ENCODE results near the gene LPCAT1. TPM values are rescaled to one million over a fixed set of nuclear protein-coding genes. Genes with fewer than 3 reads are reported as not detected.
A peak's percentile ranks its signal among the peaks of the same experiment; 100 is the strongest.

The LPCAT1 gene
- total RNA-seq, 3 donors from 2014 or later (not counting 1 experiment from before 2014, with no cell fraction given) = 196 to 302 (median 252) TPM

DNA sequence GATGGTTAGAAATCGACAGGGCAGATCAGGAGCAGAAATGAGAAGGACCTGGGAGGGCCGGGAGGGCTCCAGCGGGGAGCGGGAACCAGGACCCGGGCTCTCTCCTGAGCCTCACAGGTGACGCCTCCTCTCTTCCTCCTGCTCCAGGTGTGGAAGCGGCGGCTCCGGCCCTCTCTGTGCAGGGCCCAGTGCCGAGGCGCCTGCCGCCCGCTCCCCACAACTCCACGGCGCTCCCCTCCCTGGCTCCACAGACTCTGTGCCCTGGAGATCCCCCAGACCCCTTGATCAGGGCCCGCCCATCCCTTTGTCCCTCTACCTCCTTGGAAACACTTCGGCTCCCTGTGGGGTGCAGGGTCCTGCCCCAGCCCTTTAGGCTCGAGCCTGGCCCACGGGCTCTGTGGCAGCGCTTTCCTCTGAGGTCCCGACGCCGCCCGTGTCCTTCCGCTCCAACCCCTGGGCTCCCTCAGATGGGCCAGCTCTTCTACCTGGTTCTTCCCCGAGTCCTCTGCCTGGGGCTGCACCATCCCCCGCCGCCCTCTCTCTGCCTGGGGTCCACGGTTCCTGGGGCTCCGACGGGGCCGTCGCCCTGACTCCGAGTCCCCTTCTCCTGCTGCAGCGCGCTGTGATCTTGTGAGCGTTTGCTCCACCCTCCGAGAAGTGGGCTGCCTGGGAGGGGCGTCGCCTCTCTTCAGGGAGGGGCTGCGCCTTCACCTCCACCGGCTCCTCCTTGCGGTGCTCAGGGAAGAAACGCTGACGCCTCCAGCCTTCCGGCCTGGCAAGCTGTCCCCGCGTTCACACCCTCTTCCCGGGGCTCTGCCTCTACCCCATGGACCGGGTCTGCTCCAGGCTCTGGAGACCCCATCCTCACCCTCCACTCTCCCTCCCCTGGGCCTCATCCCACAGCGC, 56.2 kb downstream of the LPCAT1 start:
- peaks cover 18 to 20% of the 10 kb centered on the region in 2 donors for H3K4me1 Mint-ChIP-seq
- Histone ChIP-seq H3K27ac (ENCODE audit: low read length) (no peak overlapping the region), H3K4me3 (ENCODE audit: low read length) (no peak overlapping the region), H3K9me3 (ENCODE audit: control insufficient read depth, insufficient read depth, low read length) (peaks cover 6% of the 10 kb centered on the region), H3K27me3 (ENCODE audit: control insufficient read depth, insufficient read depth, low read length) (no peaks in the 10 kb centered on the region), H3K36me3 (ENCODE audit: control insufficient read depth, insufficient read depth, low read length) (peaks cover 70% of the 10 kb centered on the region), H3K4me1 (ENCODE audit: control insufficient read depth, insufficient read depth, low read length) (no peaks in the 10 kb centered on the region)
- H3K27me3 Mint-ChIP-seq (ENCODE audit: low read depth in 2 of 2) = no peaks in the 10 kb centered on the region
- intact Hi-C loops (cut with micrococcal nuclease) = no loop called here
- H3K27ac Mint-ChIP-seq = peak overlapping the region; percentile 63 to 66
- no peak overlapping the region for H3K4me3 Mint-ChIP-seq
- H3K9me3 Mint-ChIP-seq = peaks cover 0 to 5% of the 10 kb centered on the region in 2 donors
- WGBS (ENCODE audit: insufficient coverage) = 96% methylated on average over 51 of the region's 51 CpGs
- DNase-seq = no peak
- H3K36me3 Mint-ChIP-seq = peaks cover 6% of the 10 kb centered on the region
- no peak for ATAC-seq
- no peak for TF ChIP-seq CTCF (IDR thresholded peaks at IDR 0.05)

DNA sequence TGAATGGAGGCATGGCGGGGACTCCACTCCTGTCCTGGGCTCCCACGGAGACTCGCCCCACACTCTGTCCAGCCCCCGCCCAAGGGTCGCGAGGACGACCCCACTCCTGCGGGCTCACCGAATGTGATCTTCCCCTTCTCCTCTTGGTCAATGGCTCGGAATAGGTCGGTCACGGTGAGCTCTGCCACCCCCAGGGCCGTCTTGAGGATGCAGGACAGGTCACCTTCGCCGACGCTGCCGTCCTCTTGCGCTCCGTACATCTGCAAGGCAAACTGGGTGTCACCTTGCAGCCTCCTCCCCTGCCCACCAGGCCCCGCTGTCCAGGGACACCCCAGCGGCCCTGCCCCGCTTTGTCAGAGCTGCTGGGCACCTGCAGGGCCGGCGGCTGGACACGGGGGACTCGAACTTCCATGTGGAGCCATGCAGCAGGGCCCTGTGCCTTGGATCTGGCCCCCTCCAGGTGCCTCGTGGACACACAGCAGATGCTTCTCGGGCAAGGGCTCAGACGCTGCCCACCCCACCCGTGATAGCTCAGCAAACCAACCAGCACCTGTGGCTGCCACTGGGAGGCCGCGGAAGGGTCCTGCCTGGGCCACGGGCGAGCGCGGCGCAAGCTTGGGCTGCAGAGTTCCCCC, 57.0 kb downstream of the LPCAT1 start:
- no peak for ATAC-seq
- no peak for DNase-seq
- Mint-ChIP-seq H3K27ac (peak overlapping the region in 1 of 2 donors; percentile 29), H3K4me3 (no peak overlapping the region), H3K36me3 (peaks cover 6% of the 10 kb centered on the region), H3K4me1 (peaks cover 17% of the 10 kb centered on the region in 2 donors), H3K9me3 (peaks cover 0 to 5% of the 10 kb centered on the region in 2 donors), H3K27me3 (ENCODE audit: low read depth in 2 of 2) (no peaks in the 10 kb centered on the region)
- Histone ChIP-seq H3K36me3 (ENCODE audit: control insufficient read depth, insufficient read depth, low read length) (peaks cover 70% of the 10 kb centered on the region), H3K27me3 (ENCODE audit: control insufficient read depth, insufficient read depth, low read length) (no peaks in the 10 kb centered on the region), H3K9me3 (ENCODE audit: control insufficient read depth, insufficient read depth, low read length) (peaks cover 6% of the 10 kb centered on the region), H3K4me3 (ENCODE audit: low read length) (no peak overlapping the region), H3K27ac (ENCODE audit: low read length) (no peak overlapping the region), H3K4me1 (ENCODE audit: control insufficient read depth, insufficient read depth, low read length) (no peaks in the 10 kb centered on the region)
- intact Hi-C loops (cut with micrococcal nuclease) = no loop called here
- 97% methylated on average over 37 of the region's 37 CpGs for WGBS (ENCODE audit: insufficient coverage)
- TF ChIP-seq CTCF (IDR thresholded peaks at IDR 0.05) = no peak

DNA sequence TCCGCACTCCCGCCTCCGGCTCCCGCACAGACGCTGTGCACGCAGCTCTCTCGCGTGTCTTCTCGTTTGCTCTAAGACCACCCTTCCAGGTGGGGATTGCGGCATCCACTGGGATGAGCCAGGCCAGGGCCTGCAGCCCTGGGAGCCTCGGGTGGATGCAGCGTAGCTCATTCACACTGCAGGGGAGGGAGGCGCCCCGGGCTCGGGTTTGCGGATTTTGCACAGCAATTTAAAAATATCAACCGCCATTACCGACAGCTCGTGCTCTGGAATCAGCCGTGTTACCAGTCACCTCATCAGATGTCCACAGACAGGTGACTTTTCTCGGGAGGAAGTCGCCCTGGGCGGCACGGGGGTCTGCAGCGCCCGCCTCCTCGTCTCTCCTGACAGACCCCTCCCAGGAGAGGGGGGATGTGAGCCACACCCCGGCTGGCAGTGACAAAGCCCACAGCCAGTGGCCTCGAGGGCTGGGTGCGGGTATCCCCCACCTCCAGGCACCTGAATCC, 57.7 kb downstream of the LPCAT1 start:
- H3K4me3 ChIP-seq (ENCODE audit: low read length) = no peak overlapping the region
- DNase-seq (no peak), ATAC-seq (no peak)
- Mint-ChIP-seq H3K4me1 (peaks cover 11 to 12% of the 10 kb centered on the region in 2 donors), H3K27me3 (ENCODE audit: low read depth in 2 of 2) (no peaks in the 10 kb centered on the region), H3K9me3 (peaks cover 0 to 5% of the 10 kb centered on the region in 2 donors), H3K36me3 (peaks cover 6% of the 10 kb centered on the region), H3K27ac (no peak overlapping the region), H3K4me3 (no peak overlapping the region)
- no peaks in the 10 kb centered on the region for H3K27me3 ChIP-seq (ENCODE audit: control insufficient read depth, insufficient read depth, low read length)
- H3K27ac ChIP-seq (ENCODE audit: low read length) = no peak overlapping the region
- no peak for TF ChIP-seq CTCF (IDR thresholded peaks at IDR 0.05)
- peaks cover 69% of the 10 kb centered on the region for H3K36me3 ChIP-seq (ENCODE audit: control insufficient read depth, insufficient read depth, low read length)
- over 99% methylated on average over 30 of the region's 30 CpGs for WGBS (ENCODE audit: insufficient coverage)
- H3K9me3 ChIP-seq (ENCODE audit: control insufficient read depth, insufficient read depth, low read length) = peaks cover 6% of the 10 kb centered on the region
- intact Hi-C loops (cut with micrococcal nuclease) = no loop called here
- H3K4me1 ChIP-seq (ENCODE audit: control insufficient read depth, insufficient read depth, low read length) = no peaks in the 10 kb centered on the region
